Stimulated activated CD8-positive, alpha-beta memory T cell treated with anti-CD3 and anti-CD28 coated beads, Interleukin-7, amount 100 ng/mL, for 1 hour (primary cell): Measurements from ENCODE around the gene GALC.

Experiments used
- DNase-seq, 2 donors: peaks; one replicate each; pipeline ENCODE4 v3.0.0-alpha.2; 2020; ENCODE audit warnings: low read depth in 2 of 2

The GALC gene

GRCh38 chr14:88007608-88008007 lies 14.6 kb upstream of the GALC start:
- no peak for DNase-seq

GRCh38 chr14:88005978-88006851 lies 13.2 kb upstream of the GALC start:
- DNase-seq, result peak; percentile 20 to 36

- no peak for DNase-seq
Measured at GRCh38 chr14:88005050-88005481, 12.1 kb upstream of the GALC start, which contains the start of gene GPR65. TSS of gene GPR65 (plus strand) at chr14:88005135. CDS start at chr14:88010848, 5,713 bp downstream.

GRCh38 chr14:88004506-88005036 lies 11.6 kb upstream of the GALC start:
- DNase-seq, result no peak

DNA sequence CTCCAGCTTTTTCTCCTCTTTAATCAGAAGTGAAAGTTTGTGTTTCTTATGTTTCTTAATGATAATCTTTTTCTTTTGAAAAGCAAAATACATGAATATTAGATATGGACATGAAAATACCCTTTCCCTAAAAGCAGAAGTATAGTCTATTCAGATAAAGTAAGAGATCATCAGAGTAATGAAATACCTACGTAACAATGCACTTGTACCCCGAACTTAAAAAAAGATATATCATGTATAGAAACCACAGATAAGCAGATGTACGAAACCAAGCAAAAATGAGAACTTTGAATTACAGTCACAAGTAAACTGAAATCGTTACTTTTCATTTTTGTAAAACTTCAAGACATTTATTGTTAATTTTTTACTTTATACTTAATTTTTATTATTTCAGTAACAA lies 10.4 kb upstream of the GALC start:
- no peak for DNase-seq

DNA sequence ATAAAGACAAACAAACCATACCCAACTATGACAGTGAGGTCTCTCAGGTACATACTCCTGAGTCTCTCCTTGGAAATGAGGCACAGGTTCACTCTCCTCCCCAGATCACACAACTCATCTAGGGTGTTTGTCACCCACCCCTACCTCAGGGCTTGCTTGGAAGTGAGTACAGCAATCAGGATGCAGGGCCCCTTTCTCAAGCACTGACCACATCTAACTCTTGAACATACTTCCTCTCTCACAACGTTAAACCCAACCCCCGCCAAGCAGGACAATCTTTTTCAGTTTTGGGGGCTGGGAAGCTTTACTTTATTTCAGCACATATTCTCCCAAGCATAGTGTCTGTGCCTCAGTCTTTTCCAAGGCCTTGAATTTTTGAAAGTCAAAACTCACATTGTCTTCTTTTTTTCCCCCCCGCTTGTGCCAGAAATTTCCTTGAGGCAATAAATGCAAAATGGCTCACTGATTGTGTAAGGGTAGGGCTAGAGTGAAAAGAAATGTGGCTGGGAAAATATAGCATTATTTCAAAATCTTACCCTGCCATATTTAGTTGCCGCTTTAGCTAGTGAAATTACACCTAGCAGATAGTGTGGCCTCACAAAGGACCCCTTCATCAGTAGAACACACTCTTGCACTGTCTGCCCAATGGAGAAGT lies 9.6 kb upstream of the GALC start:
- DNase-seq, result no peak

GRCh38 chr14:87999277-87999676 lies 6.3 kb upstream of the GALC start:
- DNase-seq, result no peak

- no peak for DNase-seq
Measured at GRCh38 chr14:87998482-87998881, 5.5 kb upstream of the GALC start.

- DNase-seq, result no peak
Measured at GRCh38 chr14:87996291-87996592, 3.3 kb upstream of the GALC start.

DNA sequence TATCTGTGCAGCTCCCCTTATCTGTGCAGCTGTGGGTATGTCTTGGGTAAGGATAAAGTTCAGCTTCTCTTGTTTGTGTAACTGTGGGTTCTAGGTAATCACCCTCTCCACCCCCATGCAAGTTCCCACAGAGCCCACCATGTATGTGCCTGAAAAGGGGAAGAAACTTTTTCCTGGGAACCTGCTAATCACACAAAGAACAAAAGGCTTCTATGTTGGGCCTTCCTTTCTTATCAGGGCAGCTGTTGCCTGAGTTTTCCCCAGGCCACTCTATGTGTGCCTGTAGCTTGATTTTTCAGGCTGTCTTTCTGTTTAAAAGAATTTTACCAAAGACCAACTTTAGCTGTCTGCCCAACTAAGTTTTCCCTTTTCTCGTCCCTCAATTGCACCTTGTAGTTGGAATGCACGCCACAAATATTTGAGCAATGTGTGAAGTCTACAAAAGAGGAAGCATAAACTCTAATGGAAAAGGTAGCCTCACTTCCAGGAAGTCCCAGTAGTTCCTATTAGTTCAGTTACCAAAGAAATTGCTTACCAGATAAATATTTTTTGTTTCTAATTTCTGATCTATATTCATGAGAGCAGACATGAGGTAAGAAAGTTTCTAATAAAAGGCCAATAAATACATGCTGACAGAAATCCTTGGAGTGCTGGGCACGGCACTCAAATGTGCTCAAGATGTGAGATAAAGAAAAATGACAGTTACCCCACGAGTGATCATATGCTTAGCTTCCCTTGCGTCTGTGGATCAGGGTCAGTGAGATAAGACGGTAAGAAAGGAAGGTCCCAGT lies 2.7 kb upstream of the GALC start:
- DNase-seq, result no peak

DNA sequence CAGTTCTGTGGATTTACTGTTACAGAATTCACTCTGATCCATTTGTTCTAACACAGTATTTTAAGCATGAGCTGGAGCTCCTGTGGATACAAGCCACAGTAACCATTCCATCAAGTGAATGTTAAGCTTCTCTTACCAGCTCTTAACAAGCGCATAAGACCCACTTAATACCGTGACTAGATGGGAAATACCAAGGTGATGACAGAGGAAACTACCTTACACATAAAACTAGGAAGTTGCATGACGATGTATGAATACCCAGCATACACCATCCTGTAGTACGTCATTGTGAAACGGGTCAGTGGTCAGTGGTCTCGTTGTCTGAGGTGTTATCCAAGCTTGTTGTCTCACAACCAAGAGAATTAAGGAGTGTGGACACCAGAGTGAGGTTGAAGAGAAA lies 2.0 kb upstream of the GALC start:
- DNase-seq, result no peak

GRCh38 chr14:87992346-87992717 lies 650 bp downstream of the GALC start:
- DNase-seq, result no peak

DNA sequence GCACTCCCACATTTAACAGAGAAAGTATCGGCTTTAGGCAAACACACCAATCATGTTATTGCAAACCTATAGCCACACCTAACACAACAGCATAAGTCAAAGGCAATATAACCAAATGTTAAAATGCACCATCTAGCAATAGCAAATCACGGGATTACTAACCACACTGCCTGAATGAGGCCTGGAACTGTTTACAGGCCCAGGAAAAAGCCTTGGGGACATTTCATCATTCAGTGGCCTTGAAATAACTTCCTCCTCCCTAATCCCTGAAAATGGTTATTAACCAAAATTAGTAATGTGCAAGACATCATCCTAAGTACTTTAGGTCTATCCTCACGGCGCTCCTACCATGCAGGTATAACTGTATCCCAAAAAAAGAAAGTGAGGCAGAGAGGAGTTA lies 2.3 kb downstream of the GALC start:
- no peak for DNase-seq

DNA sequence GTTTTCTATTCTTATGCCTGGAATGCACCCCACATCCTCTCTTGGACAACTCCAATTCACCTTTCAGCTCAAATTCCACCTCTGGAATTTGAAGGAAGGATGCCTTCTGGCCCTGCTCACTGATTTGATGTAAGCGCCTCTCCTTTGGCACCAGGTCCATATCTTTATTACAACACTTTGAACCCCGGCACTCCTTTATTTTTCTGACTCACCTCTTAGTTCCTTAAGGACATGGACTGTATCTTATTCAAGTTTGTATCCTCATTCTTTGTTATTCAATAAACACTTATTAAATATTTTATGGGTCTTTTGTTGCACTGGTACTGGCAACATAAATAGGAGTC lies 3.1 kb downstream of the GALC start:
- no peak for DNase-seq

- DNase-seq, result no peak
Measured at GRCh38 chr14:87989221-87989955, 3.6 kb downstream of the GALC start.

DNA sequence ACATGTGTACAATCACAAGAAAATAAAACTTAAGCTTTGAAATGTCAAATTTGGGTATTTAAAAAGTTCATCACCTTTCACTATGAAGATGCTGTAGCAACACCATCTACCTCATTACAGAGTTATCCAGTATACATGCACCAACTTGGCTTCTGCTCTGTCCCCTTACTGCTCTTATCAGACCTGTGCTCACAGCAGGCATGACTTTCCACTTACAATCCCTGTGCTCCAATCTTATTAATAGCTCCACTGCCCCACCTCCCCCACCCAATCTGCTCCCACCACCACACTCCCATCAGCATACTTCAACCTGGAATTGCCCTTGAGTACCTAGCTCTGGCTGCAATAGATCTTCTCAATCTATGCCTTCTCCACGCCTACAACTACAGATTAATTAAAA lies 13.3 kb downstream of the GALC start:
- DNase-seq, result no peak

DNA sequence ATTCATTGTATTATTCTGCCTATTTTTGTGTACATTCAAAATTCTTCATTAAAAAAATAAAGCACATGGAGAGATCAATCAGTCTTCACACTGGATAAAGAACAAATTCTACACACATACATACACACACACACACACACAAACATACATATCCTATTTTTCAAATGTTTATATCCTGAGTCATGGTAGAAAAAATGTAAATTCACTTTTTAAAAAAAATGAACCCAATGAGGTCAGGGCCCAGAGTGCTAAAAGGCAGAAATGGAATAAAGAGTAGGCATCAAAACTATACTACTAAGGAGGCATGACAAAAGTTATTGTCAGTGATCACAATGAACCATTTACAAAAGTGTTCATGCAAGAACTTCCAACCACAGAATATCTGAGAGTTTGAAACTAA lies 17.3 kb downstream of the GALC start:
- DNase-seq, result no peak

GRCh38 chr14:87971010-87971409 lies 22.0 kb downstream of the GALC start:
- no peak for DNase-seq

DNA sequence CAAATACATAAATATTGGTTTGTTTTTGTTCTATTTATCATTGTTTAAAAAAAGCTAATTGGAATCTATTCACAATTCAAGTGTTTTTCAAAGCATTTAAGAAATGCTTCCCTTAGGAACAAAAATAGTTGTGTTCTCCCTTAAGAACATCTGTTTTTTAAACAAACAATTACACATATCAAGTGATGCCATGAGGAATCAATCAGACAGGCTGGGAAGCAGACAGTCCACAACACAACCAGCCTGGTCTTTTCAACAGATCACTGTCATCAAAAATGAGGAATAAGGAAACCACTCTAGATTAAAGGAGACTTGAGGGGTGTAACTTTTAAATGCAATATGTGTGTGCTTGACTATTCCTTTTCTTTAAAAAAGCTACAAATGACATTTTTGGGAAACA lies 25.5 kb downstream of the GALC start:
- DNase-seq, result no peak

DNA sequence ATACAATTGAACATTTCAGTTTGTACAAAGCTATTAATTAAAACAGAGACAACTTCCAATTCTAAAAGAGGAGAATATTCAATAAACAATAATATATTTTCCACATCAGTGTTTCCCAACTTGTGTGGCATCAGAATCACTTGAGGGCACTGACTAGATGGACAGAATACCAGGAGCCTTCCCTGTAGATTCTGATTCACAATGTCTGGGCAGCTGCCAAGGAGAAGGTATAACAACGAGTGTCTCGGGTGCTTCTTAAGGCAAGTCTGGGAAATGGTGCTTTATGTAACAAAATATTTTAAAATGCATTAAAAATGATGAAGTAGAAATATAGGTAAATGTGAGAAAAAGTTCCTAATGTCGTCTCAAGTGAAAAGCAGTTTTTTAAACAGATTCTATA lies 26.2 kb downstream of the GALC start:
- no peak for DNase-seq

GRCh38 chr14:87961246-87961645 lies 31.7 kb downstream of the GALC start:
- no peak for DNase-seq
